ENCODE results near the gene LCA5L.
A peak's percentile ranks its signal among the peaks of the same experiment; 100 is the strongest.

LCA5L gene

DNA sequence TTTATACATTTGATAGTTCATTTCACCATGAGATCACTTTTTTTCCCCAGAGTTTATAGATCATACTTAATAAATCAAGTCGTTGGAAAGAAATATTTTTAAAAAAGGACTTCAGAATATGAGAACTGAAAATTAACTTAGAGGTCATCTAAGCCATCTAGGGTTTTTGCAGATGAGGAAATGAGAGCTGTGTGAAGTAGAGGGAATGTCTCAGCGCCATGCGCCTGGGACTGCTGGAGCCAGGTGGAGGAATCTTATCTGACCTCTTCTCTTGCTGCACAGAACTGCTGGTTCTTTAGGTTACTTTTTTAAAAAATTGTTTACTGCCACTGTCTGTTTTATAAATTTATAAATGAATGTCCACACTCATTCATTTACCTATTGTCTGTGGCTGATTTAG is 17.7 kb upstream of the LCA5L start:
- Mint-ChIP-seq H3K4me1 (ENCODE audit: low read depth) (no peaks in the 10 kb centered on the region), H3K27ac (no peak overlapping the region), H3K9me3 (peaks cover 8% of the 10 kb centered on the region), H3K27me3 (no peaks in the 10 kb centered on the region), H3K4me3 (no peak overlapping the region), H3K36me3 (ENCODE audit: low read depth) (no peaks in the 10 kb centered on the region)
- intact Hi-C loops (cut with micrococcal nuclease) = no loop called here

DNA sequence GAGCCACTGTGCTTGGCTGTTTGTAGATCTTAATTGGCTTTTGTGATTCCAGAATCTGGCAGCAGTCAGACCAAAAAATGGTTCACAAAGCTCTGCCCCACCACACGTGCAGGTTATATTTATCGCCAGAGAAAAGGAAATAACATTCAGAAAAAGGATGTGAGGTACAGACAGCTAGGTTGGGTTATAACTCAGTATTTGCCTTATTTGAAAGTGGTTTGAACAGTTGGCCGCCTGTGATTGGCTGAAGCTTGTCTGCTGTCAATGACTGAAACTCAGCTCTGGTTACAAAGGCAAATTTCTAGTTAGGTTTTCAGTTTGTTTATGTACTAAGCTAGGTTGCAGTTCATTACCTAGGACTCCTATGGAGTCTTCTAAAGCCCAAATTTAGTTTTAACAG is 15.8 kb upstream of the LCA5L start:
- no peaks in the 10 kb centered on the region for H3K27me3 Mint-ChIP-seq

DNA sequence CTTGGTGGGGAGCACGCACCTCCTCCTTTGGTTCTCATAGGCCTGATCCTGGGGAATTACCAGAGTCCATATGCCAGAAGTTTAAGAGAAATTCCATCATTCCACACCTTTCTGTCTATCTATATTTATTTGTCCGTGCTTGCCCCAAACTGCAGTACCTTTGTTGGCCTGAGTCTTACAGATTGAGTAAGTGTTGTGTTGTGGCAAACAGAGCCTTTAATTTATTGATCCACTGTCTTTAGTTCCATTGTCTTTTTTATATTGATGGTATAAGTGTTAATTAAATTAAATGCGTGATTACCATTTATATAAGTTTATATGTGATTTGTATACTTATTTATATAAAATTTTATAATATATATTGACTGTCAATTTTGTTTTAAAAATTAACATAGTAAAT is 11.1 kb upstream of the LCA5L start:
- Mint-ChIP-seq H3K4me1 (ENCODE audit: low read depth) (no peaks in the 10 kb centered on the region), H3K27me3 (peaks cover 2% of the 10 kb centered on the region), H3K9me3 (no peaks in the 10 kb centered on the region), H3K4me3 (no peak overlapping the region), H3K36me3 (ENCODE audit: low read depth) (no peaks in the 10 kb centered on the region), H3K27ac (no peak overlapping the region)
- intact Hi-C loops (cut with micrococcal nuclease) = no loop called here

More for the DNA sequence above, 15.8 kb upstream of the LCA5L start:
- H3K36me3 Mint-ChIP-seq (ENCODE audit: low read depth) = no peaks in the 10 kb centered on the region
- intact Hi-C loops (cut with micrococcal nuclease) = no loop called here
- H3K9me3 Mint-ChIP-seq = peaks cover 5% of the 10 kb centered on the region
- no peak overlapping the region for H3K4me3 Mint-ChIP-seq
- no peaks in the 10 kb centered on the region for H3K4me1 Mint-ChIP-seq (ENCODE audit: low read depth)
- H3K27ac Mint-ChIP-seq = no peak overlapping the region

DNA sequence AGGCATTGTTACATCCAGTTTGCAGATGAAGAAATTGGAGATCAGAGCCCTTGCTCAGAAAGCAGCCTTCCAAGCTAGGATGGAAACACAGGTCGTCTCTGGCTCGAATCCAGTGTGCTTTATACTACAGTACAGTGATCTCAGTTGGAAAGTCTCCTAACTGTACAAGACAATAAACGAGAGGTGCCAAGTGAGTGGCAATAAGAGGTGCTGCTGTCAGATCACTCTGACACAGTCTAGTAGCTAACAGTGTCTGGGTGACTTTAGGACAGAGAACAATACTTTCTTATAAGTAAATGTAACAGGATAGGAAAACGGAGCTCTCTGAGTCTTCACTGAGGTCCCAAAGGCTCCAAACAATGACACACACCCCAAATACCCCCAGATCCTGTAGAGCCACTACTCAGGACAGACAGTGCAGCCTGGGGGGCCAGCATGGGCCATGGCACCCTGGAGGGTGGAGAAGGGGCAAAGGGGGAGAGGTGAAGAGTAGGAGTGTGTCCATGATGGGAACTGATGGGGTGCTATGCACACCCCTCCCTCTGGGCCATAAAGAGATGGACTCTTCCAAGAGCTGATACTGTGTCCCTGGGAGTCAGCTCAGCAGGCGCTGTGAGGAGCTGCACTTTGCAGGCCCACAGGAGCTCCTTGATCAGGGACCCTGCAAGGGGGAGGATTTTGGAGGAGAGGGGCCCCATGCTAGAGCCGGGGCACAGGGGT is 9.5 kb upstream of the LCA5L start:
- no peak overlapping the region for H3K4me3 Mint-ChIP-seq
- intact Hi-C loops (cut with micrococcal nuclease) = no loop called here
- H3K36me3 Mint-ChIP-seq (ENCODE audit: low read depth) = no peaks in the 10 kb centered on the region

DNA sequence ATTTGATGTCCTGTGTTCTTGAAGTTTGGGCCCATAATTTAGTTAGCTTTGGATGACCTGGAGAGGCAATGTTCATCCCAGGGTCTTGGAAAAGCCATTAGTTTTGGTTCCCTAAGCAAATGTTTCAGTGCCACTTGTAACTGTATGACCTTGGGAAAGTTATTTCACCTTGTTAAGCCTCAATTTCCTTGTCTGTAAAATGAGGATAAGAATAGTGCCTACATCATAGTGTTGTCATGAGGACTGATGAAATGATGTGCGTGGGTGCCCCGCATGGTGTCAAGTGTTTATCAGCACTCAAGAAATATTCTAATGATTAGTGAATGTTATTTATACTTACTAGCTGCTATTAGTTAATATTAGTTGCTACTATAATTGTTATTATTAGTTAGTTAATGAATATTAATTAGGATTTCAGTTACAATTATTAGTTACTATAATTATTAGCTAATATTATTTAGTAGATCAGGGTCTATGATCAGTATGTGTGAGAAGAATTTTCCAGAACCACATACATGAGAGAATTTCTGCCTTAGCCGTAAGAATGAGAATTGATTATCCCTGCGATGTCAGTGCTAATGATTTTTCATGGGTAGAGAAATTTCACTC is 8.1 kb upstream of the LCA5L start:
- intact Hi-C loops (cut with micrococcal nuclease) = no loop called here
- Mint-ChIP-seq H3K4me1 (ENCODE audit: low read depth) (no peaks in the 10 kb centered on the region), H3K27ac (no peak overlapping the region), H3K9me3 (no peaks in the 10 kb centered on the region), H3K4me3 (no peak overlapping the region), H3K27me3 (peaks cover 9% of the 10 kb centered on the region), H3K36me3 (ENCODE audit: low read depth) (no peaks in the 10 kb centered on the region)

More for the DNA sequence above, 9.5 kb upstream of the LCA5L start:
- peaks cover 5% of the 10 kb centered on the region for H3K27me3 Mint-ChIP-seq
- H3K9me3 Mint-ChIP-seq = no peaks in the 10 kb centered on the region
- H3K27ac Mint-ChIP-seq = no peak overlapping the region
- H3K4me1 Mint-ChIP-seq (ENCODE audit: low read depth) = no peaks in the 10 kb centered on the region

DNA sequence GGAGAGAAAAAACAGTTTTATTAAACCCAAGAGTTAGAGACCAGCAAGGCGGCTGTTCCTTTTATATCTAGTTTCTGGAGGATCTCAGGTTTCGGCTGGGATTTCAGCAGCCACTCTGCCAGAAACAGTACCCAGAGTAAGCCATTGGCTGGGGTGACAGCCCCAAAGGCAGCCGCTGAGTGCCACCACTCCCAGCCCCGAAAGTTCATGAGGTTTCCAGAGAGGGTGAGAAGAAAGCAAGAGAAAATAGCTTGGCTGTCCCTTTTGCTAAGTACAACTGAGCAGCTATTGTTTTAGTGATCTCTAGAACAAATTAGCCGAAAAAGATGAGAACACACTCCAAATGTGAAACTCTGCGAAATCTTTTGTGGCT is 7.4 kb upstream of the LCA5L start:
- Mint-ChIP-seq H3K4me3 (no peak overlapping the region), H3K4me1 (ENCODE audit: low read depth) (no peaks in the 10 kb centered on the region), H3K36me3 (ENCODE audit: low read depth) (no peaks in the 10 kb centered on the region), H3K9me3 (no peaks in the 10 kb centered on the region), H3K27me3 (peaks cover 10% of the 10 kb centered on the region), H3K27ac (no peak overlapping the region)
- intact Hi-C loops (cut with micrococcal nuclease) = no loop called here

DNA sequence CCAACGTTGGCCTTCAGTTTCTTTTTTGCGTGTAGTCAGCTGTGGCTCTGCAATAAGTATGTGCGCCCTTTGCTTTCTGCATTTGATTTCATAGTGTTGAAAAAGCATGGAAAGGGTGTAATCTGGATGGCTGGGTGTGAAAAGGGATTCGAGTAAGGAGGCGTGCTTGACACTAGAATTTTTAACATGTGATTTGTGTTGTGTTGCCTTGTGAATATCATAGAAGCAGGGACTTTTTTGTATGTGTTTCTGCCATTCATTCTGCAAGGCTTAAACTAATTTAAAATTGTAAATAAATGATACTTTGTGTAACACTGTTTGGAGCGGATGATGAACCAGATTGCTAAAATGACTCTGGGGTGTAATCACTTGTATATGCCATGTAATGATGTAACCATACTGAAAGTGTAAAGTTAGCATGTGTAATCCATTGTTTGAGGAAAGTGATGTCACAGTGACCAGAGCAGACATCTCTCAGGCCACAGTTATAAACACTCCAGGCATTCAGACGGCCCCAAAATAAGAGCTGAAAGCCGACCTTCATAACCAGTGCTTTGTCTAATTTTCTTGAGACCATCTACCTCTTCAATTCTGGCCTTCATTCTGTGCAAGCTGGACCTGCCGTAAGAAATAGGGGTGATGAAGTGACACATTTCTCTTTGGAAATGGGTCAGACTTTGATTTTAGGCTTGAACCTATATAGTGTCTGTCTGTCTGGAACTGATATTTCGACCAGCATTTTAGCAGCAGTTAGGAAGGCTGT is 6.8 kb upstream of the LCA5L start:
- Mint-ChIP-seq H3K4me3 (no peak overlapping the region), H3K9me3 (no peaks in the 10 kb centered on the region), H3K27me3 (peaks cover 10% of the 10 kb centered on the region), H3K36me3 (ENCODE audit: low read depth) (no peaks in the 10 kb centered on the region), H3K27ac (no peak overlapping the region), H3K4me1 (ENCODE audit: low read depth) (no peaks in the 10 kb centered on the region)
- intact Hi-C loops (cut with micrococcal nuclease) = no loop called here

DNA sequence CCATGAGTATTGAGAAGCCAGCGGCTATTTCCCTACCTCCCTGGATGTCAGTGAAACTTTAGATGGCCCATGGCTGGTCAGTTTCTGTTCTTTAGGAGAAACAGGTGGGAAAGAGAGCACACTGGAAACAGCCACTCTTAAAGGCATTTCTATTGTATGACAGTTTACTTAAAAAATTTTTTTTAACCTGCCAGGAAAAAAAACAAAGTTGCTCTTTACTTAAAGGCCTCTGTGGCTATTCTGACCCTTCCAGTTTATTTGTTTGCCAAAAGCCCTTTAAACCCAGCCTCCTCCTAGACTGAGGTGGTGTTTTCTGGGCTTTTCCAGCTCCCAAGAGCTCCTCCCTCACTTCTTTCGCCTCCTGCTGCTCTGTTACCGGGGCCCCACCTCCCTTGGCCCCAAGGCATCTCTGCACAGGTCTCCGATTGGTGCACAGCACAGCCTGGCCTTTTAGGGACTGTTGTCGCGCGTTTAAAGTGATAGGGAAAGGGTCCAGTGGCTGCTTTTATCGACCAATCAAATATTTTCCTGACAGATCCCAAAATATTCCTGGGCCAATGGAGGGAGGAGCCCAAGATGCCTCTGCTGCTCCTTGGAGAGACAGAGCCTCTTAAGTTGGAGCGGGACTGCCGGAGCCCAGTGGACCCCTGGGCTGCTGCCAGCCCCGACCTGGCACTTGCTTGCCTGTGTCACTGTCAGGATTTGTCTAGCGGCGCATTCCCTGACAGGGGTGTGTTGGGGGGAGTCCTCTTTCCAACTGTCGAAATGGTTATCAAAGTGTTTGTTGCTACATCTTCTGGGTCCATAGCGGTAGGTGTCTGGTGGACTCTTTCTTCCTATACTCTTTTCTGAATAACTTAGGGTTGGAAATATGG is 6.0 kb upstream of the LCA5L start, which contains the start of gene SH3BGR:
SH3BGR (plus strand) TSS at position 639 of the 875 bp plus-strand sequence; CDS start at position 766, 127 bp downstream.
- Mint-ChIP-seq H3K4me1 (ENCODE audit: low read depth) (no peaks in the 10 kb centered on the region), H3K9me3 (no peaks in the 10 kb centered on the region), H3K27me3 (peaks cover 10% of the 10 kb centered on the region), H3K27ac (no peak within 1 kb of the TSS), H3K4me3 (no peak within 1 kb of the TSS), H3K36me3 (ENCODE audit: low read depth) (no peaks in the 10 kb centered on the region)
- intact Hi-C loops (cut with micrococcal nuclease) = no loop called here

DNA sequence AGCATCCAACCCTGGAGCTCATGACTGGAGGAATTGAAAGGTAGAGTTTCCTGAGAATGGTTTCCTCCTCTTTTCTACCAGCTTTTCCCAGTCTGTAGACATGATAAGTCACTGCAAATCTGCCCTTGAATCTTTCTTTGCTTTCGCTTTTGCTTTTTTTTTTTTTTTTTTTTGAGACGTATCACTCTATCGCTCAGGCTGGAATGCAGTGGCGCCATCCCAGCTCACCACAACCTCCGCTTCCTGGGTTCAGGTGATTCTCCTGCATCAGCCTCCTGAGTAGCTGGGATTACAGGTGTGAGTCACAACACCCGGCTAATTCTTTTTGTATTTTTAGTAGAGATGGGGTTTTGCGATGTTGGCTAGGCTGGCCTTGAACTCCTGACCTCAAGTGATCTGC is 1.7 kb upstream of the LCA5L start:
- Mint-ChIP-seq H3K27me3 (peaks cover 27% of the 10 kb centered on the region), H3K9me3 (no peaks in the 10 kb centered on the region), H3K36me3 (ENCODE audit: low read depth) (peaks cover 7% of the 10 kb centered on the region), H3K4me1 (ENCODE audit: low read depth) (peaks cover 11% of the 10 kb centered on the region), H3K4me3 (no peak overlapping the region), H3K27ac (no peak overlapping the region)
- intact Hi-C loops (cut with micrococcal nuclease) = loop anchor here (10.0 kb wide), 1 partner anchor 132 kb away; the partner anchor contains the start of gene BRWD1

DNA sequence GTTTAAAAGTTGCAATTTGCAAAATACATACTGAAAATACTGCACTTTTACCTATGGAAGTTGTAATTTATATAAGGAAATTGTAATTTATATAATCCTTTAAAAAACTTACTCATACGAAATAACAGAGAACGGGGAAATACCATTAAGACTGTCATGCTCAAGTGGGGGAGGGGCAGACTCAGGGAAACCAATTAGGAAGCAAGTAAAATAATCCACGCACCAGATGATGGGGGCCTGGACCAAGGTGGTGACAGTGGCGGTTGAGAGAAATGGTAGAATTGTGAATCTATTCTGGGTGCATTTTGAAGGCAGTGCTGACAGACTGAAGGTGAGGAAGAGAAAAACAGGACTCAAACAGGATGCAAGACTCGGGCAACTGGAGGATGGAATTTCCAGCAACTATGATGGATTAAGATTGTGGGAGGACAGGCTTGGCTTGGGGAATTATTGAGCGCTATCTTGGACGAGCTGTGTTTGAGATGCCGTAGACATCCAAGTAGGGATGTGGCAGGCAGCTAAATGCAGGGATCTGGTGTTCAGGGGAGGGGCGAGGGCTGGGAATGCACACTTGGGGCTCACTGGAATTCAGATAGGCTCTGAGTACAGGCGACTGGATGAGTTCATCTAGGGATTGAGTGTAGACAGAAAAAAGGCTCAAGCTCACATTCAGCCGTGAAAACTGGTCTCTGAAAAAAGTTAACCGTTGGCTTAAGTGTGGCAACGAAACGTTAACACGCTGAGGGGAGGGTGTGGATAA is 977 bp downstream of the LCA5L start:
- intact Hi-C loops (cut with micrococcal nuclease) = loop anchor here (10.0 kb wide), 1 partner anchor 130 kb away; the partner anchor contains the start of gene BRWD1
- Mint-ChIP-seq H3K27ac (peak overlapping the region; percentile 95), H3K9me3 (no peaks in the 10 kb centered on the region), H3K4me3 (peak overlapping the region; percentile 92), H3K27me3 (peaks cover 26% of the 10 kb centered on the region), H3K36me3 (ENCODE audit: low read depth) (peaks cover 7% of the 10 kb centered on the region), H3K4me1 (ENCODE audit: low read depth) (peaks cover 11% of the 10 kb centered on the region)

DNA sequence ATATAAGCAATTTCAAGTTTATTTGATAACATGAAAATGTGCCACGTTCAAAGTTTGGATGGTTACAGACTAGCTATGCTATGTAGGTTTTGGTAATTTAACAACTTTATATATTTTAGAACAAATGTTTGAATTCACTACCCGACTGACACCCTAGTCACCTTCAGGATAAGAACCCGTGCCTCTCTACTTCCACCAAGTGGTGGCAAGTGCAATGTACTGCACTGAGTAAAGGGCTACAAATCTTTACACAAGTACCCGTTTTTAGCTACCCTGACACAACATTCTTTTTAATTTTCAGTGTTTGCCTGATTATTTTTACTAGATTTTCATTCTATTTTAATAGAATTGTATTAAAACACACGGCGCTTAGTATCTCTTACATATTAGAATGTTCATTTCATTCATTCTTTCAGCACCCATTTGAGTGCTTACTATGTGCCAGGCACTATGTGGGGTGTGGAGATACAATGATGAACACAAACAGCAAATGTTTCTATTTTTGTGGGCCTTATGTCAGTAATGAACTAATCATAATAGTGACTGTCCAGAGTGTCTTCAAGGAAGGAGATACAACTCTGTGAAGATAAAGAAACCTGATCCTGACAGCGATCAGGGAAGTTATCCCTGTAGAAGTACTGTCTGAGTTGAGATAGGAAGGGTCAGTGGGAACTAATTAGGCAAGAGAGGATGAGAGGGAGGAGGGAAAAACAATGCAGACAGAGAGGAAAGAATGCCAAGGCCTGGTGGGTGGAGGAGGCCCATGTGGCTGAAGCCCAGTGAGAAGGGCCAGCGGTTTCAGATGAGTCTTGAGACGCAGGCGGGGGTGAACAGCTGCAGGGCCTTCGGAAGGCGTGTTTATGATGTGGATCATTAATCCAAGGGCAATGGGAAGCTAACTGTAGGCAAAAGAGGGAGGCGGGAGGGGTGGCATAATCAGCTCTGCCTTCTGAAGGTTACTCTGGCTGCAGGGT is 3.8 kb downstream of the LCA5L start:
- no peak overlapping the region for H3K27ac Mint-ChIP-seq
- H3K36me3 Mint-ChIP-seq (ENCODE audit: low read depth) = peaks cover 7% of the 10 kb centered on the region
- no peaks in the 10 kb centered on the region for H3K9me3 Mint-ChIP-seq
- H3K4me1 Mint-ChIP-seq (ENCODE audit: low read depth) = peaks cover 11% of the 10 kb centered on the region
- peaks cover 21% of the 10 kb centered on the region for H3K27me3 Mint-ChIP-seq
- intact Hi-C loops (cut with micrococcal nuclease) = loop anchor here (10.0 kb wide), 1 partner anchor 127 kb away; the partner anchor contains the start of gene BRWD1
- H3K4me3 Mint-ChIP-seq = no peak overlapping the region

DNA sequence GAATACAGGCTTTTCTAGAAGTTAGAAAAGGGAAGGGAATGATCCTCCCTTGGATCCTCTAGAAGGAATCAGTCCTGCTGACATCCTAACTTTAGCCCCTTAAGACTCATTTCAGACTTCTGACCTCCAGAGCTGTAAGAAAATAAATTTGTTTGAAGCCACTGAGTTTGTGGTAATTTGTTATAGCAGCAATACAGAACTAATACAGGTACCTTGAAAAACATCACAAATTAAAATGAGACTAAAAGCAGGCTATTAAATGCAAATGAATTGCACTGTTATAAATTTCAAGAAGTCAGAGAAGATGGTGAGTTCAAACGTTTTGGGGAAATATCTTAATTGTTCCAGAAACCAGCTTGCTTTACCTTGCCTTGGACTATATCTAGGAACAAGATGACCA is 6.3 kb downstream of the LCA5L start:
- Mint-ChIP-seq H3K36me3 (ENCODE audit: low read depth) (no peaks in the 10 kb centered on the region), H3K27ac (no peak overlapping the region), H3K9me3 (no peaks in the 10 kb centered on the region), H3K4me3 (no peak overlapping the region), H3K27me3 (peaks cover 13% of the 10 kb centered on the region), H3K4me1 (ENCODE audit: low read depth) (no peaks in the 10 kb centered on the region)
- intact Hi-C loops (cut with micrococcal nuclease) = no loop called here
